AG04449 (cell line): ENCODE measurements around the gene TSPAN32.

ENCODE experiments used
- CTCF ChIA-PET: fragments of 350-600 bp; formaldehyde crosslinking; extraction: SDS; loops from one replicate; lab custom pipeline; 2021; ENCODE audit warnings: antibody characterized with exemption; lab: Yijun Ruan, JAX
- POLR2A ChIA-PET: fragments of 400-600, 350-600 bp; formaldehyde crosslinking; extraction: SDS; loops from one replicate; lab custom pipeline; 2020; ENCODE audit warnings: antibody characterized with exemption, inconsistent platforms; lab: Yijun Ruan, JAX
- DNase-seq: peaks from one replicate; pipeline ENCODE4 v3.0.0-alpha.2; 2010; ENCODE audit warnings: low read depth, low spot score
- H3K4me3 ChIP-seq: 2 replicates; pipeline ENCODE4 v1.5.1; 2011; ENCODE audit warnings: low read depth, mild to moderate bottlenecking, control low read depth, low read length
- TF ChIP-seq, protein P1 (sequence below): IDR thresholded peaks from one replicate; pipeline ENCODE4 v1.5.1; 2011; ENCODE audit warnings: mild to moderate bottlenecking, moderate library complexity, low read length, control low read depth, inconsistent platforms; ENCODE audit not compliant: insufficient read depth; ENCODE audit errors: missing control alignments

The TSPAN32 gene

DNA sequence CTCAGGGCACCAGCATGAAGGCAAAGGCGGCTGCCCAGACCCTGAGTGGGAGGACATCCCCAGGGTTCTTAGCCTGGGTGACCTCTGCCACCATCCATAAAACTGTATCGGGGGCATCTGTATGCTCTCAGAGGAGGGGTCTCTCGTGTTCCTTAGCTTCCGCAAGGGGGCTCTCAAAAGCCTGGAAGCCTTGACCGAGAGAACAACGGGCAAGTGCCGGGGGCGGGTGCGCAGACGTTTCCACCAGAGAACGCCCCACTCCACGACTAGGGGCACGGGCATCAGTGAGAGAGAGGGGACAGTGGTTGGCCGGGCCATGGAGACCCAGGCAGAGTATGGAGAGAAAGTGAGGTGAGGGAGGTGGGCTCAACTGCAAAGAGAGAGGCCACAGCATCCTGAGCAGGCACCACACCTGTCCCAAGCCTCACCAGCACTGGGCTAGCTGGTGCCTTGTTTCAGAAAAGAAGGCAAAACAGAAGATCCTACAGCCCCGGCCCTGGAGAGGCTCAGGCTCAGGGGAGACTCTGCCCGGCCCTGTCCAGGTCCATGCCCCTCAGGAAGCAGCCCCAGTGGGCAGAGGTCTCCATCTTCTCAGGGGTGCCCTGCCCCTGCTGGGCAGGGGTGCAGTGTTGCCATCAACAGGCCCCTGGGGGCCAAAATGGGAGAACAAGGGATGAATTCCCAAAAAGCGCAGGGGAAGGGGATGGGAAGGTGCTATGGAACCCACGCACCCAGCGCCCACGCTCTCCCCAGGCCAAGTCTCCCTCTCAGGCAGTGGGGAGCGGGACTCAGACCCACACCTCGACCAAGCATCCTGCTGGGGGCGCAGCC lies 5.9 kb downstream of the TSPAN32 start:
- ChIA-PET CTCF (interaction anchor here (3.2 to 12.3 kb wide), 2 partner anchors 113 to 114 kb away, joined by 26 to 381 read pairs; no protein-coding TSS in a partner anchor), POLR2A (no interaction called here)
- no peak overlapping the region for H3K4me3 ChIP-seq
- TF ChIP-seq, protein P1, sequence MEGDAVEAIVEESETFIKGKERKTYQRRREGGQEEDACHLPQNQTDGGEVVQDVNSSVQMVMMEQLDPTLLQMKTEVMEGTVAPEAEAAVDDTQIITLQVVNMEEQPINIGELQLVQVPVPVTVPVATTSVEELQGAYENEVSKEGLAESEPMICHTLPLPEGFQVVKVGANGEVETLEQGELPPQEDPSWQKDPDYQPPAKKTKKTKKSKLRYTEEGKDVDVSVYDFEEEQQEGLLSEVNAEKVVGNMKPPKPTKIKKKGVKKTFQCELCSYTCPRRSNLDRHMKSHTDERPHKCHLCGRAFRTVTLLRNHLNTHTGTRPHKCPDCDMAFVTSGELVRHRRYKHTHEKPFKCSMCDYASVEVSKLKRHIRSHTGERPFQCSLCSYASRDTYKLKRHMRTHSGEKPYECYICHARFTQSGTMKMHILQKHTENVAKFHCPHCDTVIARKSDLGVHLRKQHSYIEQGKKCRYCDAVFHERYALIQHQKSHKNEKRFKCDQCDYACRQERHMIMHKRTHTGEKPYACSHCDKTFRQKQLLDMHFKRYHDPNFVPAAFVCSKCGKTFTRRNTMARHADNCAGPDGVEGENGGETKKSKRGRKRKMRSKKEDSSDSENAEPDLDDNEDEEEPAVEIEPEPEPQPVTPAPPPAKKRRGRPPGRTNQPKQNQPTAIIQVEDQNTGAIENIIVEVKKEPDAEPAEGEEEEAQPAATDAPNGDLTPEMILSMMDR = no peak
- no peak for DNase-seq

DNA sequence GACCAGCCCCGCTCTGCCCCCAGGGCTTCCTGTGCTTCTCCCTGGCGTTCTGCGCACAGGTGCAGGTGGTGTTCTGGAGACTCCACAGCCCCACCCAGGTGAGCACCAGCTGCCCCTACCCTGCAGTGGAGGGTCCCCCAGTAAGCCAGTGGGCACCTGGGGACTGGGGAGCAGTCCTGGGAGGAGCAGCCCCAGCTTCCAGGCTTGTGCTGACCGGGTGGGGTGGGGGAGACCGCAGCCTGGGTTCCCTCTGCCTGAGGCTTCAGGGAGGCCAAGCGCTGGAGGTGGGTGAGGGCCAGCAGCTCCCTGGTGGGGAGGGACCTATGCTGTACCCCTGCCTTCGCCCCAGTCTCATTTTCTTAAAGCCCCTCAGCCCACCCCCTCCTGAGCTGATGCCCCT lies 6.9 kb downstream of the TSPAN32 start:
- ChIA-PET CTCF (interaction anchor here (12.3 kb wide), 1 partner anchor 112 kb away, joined by 381 read pairs; no protein-coding TSS in a partner anchor), POLR2A (no interaction called here)
- TF ChIP-seq, protein P1 = no peak
- no peak overlapping the region for H3K4me3 ChIP-seq
- no peak for DNase-seq

DNA sequence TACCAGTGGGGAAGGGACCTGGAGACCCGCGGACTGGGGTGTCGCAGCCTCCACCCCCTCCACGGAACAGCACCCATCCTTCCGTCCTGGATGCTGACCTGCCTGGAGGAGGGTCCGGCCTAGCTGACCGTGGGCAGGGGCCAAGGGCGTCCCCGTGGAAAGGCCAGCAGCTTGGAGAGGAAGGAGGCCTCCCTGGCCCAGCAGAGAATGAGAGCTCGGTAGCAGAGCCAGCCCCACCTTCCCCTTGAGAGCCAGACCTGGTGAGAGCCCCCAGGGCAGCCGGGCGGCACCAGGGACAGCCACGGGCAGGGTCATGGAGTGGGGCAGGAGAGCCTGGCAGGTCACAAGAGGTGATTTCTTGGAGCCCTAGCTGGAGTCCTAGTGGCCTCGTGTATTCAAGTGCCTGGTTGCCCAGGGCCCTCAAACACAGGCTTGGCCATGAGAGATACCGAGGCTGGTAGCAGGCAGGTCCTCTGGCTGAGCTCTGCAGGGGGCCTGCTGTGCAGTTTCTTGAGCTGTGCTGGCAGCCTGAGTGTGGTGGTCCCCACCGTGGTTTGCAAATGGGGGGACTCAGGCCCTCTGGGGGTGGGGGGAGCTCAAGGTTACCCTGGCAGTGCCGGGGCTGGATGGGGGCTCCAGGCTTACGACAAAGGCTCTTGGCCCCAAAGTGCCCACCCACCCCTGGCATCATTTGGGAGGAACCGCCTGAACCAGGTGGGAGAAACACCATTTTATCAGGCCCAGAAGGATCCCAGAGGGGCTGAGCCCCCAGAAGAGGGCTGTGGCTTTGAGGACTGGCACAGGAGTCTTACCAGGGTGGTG lies 7.6 kb downstream of the TSPAN32 start:
- no peak overlapping the region for H3K4me3 ChIP-seq
- no peak for DNase-seq
- ChIA-PET CTCF (interaction anchor here (12.3 kb wide), 1 partner anchor 111 kb away, joined by 381 read pairs; no protein-coding TSS in a partner anchor), POLR2A (no interaction called here)
- TF ChIP-seq, protein P1 = no peak

DNA sequence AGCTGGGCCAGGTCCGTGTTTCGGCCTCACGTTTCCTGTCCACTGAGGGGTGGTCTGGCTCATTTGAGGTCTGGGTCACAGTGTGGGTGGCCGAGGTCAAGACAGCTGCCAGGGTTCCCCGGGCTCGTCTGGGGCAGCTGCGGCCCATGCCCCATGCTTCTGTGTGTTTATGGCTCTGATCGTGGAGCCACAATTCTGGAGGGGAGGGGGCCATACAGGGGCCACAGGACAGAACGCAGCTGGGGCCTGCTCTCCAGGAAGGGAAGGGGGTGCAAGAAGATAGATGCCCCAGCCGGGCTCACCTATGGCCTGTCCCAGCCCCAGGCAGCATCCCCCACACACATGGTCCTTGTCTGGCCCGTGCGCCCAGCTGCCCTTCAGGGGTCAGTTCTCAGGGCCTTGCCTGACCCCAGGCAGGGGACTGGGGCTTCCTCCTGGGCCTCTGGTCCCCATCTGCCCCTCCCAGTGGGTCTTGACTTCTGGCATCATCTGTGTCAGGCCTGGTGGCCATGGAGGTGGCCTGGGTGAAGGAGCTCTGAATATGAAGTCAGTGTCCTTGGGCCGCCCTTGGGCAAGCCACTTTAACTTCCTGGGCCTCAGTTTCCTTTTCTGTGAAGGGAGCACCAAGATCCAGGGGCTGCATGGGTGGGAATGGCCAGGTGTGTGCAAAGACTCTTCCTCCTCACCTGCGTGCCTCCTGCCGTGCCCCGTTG lies 8.4 kb downstream of the TSPAN32 start:
- ChIA-PET POLR2A (no interaction called here), CTCF (interaction anchor here (12.3 kb wide), 1 partner anchor 110 kb away, joined by 381 read pairs; no protein-coding TSS in a partner anchor)
- TF ChIP-seq, protein P1 = no peak
- no peak for DNase-seq
- no peak overlapping the region for H3K4me3 ChIP-seq

DNA sequence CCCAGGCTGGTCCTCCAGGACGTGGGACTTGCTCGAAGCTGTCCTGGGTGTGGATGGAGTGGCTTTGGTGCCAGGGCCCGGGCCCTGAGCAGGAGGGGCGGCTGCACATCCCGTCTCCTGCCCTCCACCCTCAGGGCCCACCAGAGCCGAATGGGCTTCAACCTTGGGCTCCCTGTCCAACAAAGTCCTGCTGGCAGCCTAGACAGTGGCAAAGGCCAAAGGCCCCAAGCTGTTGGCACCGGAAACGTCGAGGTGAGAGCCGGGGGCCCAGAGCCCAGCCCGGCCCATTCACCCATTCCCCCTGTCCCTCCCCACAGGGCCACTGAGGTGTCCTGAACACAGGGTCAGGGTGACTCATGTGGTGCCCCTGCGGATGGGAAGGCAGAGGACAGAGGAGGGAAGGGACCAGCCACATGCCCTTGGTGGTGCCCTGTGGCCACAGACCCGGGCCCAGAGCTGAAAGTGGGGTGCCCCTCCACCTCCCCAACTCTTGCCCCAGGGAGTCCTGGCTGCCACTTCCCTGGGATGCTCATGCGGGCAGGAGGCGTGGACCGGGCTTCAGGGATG lies 9.1 kb downstream of the TSPAN32 start:
- CTCF ChIA-PET = interaction anchor here (12.3 kb wide), 1 partner anchor 110 kb away, joined by 381 read pairs; no protein-coding TSS in a partner anchor

More for the DNA sequence above, 9.1 kb downstream of the TSPAN32 start:
- no peak overlapping the region for H3K4me3 ChIP-seq
- POLR2A ChIA-PET = no interaction called here
- DNase-seq = no peak
- TF ChIP-seq, protein P1 = no peak
